ENCODE results near the gene C18orf32.
"Not testable (repeated sequence)": the region's sequence is repeated elsewhere in the genome, so short reads cannot be mapped to it uniquely, and the experiment has no call there.

Gene C18orf32

DNA sequence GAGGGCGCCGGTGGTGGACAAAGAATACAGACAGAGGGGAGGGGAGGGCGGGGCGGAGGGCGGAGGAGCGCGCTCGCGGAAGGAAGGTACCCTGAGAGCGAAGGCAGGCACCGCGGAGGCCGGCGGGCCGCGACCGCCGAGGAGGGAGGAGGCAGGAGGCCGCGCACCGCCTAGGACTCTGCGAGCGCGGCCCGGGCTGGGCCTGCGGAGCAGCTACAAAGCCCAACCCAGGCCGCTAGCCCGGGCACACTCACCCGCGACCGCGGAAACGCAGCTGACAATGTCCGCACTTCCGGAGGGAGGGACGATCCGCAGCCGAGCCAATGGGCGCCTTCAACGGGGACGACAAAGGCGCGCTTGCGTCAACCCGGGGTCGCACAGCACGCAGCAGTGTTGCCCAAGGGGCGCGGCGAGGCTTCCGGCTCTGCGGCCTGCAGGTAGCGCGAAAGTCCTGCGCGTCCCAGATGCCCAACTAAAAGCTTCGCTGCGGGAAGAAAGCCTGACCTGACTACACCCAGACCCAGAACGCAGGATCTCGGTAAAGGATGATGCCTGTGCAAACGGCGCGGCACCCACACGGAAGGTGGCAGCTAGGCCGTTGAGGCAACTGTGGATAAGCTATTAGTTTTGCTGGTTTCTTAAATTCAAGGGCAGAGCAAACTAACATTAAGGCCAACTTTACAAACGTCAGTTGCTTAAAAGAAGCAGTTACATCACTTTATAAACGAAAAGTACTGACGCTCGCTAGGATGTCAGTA is at the start of gene C18orf32:
Gene C18orf32 (minus strand): TSS at position 282 of the 758 bp plus-strand sequence. CDS start 3,486 bp downstream, outside the sequence.
- peak; percentile 94 for DNase-seq

- no peak for DNase-seq
Observed at GRCh38 chr18:49534846-49535601, 48.0 kb upstream of the C18orf32 start.

GRCh38 chr18:49531678-49532153 is 44.7 kb upstream of the C18orf32 start:
- DNase-seq, result no peak

DNA sequence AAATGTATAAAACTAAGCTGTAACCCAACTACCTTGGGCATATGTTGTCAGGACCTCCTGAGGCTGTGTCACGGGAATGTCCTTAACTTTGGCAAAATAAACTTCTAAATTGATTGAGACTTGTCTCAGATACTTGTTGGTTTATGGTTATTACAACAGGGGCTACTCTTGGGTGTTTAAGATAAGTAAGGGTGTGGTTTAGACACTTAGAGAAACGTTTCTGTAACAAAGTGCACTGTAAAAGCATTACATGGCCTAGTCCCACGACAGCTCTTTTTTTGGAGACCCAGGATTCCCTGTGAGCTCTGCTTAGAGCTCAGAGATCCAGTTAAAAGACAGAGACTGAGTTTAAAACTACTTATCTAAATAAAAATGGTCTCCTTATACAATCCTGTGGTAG is 42.6 kb upstream of the C18orf32 start:
- no peak for DNase-seq

GRCh38 chr18:49527631-49528327 is 40.7 kb upstream of the C18orf32 start:
- no peak for DNase-seq

DNA sequence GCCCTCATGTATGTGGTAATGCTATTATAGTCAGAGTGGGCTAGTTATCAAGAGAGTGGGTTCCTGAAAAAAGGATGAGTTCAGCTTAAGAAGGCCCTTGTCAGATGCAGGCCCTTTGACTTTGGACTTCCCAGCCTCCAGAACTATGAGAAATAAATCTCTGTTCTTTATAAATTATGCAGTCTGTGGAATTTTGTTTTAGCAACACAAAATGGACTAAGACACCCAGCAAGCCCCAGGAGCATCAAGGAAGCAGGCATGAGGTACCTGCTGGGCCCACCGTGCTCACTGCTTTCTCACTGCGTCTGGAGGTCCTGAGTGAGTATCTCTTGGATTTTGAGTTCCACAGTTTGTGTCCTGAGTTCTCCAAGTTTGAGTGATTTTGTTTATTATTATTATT is 38.9 kb upstream of the C18orf32 start:
- no peak for DNase-seq

GRCh38 chr18:49524951-49525350 is 37.9 kb upstream of the C18orf32 start:
- DNase-seq, result no peak

GRCh38 chr18:49524349-49524748 is 37.3 kb upstream of the C18orf32 start:
- DNase-seq, result no peak

- not testable (repeated sequence) for DNase-seq
Observed at GRCh38 chr18:49523580-49524093, 36.6 kb upstream of the C18orf32 start.

DNA sequence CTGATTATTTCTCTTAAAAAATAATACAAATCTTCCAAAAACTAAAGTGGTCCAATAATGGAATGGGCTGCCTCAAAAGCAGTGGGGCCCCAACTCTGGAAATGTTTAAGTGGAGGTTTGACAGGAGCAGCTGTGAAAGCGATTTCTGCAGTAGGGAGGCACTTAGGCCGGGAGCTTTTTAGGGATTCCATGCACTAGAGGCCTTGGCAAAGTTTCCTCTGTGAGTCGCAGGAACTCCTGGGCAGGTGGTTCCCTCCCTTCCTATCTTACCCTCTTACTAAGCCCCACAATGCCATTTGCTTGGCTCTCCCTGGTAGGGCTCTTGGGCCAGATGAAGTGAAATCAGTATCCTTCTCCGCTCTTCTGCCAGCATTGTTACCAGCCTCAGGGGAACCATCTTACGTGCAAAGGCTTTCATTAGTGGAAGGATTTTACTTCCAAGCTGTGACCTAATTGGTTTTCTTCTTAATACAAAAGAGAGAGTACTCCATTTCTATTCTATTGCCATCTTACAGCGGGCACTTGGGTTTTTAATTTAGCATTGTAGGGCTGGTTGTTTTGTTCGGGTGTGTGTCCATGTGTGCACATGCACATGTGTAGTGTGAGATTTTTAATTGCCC is 34.3 kb upstream of the C18orf32 start:
- DNase-seq, result no peak

- no peak for DNase-seq
Observed at GRCh38 chr18:49520661-49521145, 33.7 kb upstream of the C18orf32 start.

GRCh38 chr18:49519101-49519971 is 32.3 kb upstream of the C18orf32 start:
- DNase-seq, result no peak

- no peak for DNase-seq
Observed at GRCh38 chr18:49517483-49517882, 30.4 kb upstream of the C18orf32 start.

DNA sequence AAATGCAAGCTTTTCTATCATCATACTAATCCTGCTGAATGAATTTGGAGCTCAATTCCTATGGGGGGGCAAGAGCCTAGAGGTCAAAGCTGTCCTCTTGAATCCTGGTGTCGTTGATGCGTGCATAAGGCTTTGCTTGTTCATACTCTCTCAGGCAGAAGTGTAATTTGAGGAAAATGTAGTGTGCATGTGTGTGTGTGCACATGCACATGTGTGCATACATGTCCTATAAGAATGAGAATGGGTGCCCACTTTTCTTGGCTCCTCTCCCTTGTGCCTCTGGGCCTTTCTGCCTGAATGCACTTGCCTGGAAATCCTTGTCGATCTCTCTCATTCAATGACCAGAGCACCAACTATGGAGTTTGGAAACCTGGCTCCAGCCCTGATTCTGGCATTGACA is 28.5 kb upstream of the C18orf32 start:
- no peak for DNase-seq

DNA sequence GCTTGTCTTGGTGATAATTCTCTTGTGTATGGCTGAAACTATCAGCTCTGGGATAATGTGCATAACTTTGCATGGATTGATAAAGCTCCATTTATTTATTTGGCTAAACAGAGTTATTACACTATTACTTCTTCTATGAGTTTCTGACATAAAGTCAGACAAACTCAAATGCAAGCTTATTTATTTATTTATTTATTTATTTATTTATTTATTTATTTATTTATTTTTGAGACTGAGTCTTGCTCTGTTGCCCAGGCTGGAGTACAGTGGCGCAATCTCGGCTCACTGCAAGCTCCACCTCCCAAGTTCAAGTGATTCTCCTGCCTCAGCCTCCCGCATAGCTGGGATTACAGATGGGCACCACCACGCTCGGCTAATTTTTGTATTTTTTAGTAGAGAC is 28.0 kb upstream of the C18orf32 start:
- not testable (repeated sequence) for DNase-seq

DNA sequence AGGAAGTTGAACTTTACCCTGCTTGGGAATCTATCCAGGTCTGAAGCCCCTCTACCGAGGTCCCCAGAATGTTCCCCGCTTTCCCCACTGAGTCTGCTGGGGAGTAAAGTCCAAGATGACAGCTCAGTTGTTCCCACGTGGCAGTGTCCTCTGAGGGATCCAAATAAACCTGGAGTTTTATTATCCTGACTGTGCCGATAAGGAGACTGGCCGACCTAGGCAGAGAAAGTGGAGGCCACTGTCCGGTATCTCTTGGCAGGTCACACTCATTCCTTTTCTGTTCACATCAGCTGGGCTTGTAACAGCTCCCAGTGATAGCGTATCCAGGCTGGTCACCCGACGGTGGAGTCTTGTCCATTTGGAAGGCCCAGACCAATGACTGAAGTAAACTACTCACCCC is 27.5 kb upstream of the C18orf32 start:
- no peak for DNase-seq

- DNase-seq, result not testable (repeated sequence)
Observed at GRCh38 chr18:49512876-49513275, 25.8 kb upstream of the C18orf32 start.

DNA sequence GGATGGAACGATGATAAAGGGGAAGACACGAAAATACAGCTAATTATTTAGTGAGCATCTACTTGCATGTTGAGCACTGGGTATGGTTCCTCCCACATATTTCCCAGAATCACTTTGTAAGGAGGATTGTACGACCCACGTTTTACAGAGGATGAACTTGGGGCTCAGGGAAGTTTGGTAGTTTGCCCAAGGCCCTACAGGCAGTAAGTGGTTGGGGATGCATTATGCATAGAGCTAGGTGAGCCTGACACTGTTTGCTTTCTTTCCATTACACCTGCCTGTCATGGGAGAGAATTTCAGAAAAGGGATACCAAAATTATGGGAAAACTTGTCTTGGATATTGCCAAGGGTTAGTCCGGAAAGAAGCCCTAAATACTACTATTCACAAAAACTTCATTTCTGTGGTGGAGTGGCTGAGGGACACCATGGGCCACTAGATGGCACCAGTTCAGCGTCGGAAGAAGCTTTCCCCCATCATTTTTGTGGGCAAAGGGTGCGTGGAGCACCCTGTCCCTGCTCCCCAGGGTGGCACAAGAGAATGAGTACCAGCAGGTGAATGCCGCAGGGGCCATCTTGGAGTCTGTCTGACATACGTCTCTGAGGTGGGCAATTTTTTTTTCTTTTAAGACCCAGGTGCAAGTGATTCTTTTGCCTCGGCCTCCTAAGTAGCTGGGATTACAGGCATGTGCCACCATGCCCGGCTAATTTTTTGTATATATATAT is 23.5 kb upstream of the C18orf32 start:
- DNase-seq, result peak; percentile 56

DNA sequence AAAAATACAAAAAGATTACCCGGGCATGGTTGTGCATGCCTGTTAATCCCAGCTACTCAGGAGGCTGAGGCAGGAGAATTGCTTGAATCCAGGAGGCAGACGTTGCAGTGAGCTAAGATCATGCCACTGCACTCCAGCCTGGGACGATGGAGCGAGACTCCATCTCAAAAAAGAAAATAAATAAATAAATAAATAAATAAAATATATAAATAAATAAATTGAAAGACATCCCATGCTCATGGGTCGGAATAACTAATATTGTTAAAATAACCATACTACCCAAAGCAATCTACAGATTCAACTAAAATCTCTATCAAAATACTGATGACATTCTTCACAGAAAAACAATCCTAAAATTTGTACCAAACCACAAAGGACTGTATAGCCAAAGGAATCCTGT is 19.4 kb upstream of the C18orf32 start:
- not testable (repeated sequence) for DNase-seq

GRCh38 chr18:49503931-49504330 is 16.9 kb upstream of the C18orf32 start:
- DNase-seq, result no peak
